Posterior cingulate gyrus (tissue), 11 donors: Measurements from ENCODE around the gene API5.

Source experiments
- DNase-seq, 10 donors: peaks; one replicate each; pipeline versions ENCODE4 v3.0.0 to v3.0.0-alpha.2; 2020 to 2021; ENCODE audit warnings: mixed read lengths in 3 of 10
- intact Hi-C: fragments of 100-400 bp; cut with DNase I; formaldehyde crosslinking; loops from one replicate; pipeline ENCODE4 v1.15.1; 2023

Gene API5

GRCh38 chr11:43358801-43359421, 47.1 kb downstream of the API5 start, which contains the start of gene TTC17:
TTC17 (plus strand) TSS chr11:43358920; CDS start chr11:43358955, 35 bp downstream.
- intact Hi-C loops = no loop called here
- DNase-seq = peak; percentile 92 to 99 (median 95)

DNA sequence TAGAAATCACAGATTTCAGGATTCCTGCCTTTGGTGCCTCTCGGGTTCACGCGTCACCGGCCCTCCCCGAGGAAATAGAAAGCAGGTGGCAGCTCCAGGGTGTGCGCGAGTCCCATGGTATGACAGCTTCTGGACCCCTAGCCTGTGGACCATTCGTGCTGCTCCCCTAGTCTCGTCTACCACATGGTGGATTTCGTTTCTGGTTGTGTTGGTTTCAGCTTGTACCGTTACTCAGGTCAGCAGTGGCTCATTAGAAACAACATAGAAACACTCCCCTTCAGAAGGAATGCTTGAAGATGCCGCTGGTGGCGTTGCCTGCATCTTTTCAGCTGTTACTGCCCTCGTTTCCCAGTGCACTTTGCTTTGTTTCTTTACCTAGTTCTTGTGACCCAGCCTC, 47.6 kb downstream of the API5 start:
- DNase-seq = peak in 2 of 10 donors; percentile 10 to 73
- intact Hi-C loops = no loop called here

- intact Hi-C loops = no loop called here
Measured at GRCh38 chr11:43360361-43361032, 48.7 kb downstream of the API5 start.

DNA sequence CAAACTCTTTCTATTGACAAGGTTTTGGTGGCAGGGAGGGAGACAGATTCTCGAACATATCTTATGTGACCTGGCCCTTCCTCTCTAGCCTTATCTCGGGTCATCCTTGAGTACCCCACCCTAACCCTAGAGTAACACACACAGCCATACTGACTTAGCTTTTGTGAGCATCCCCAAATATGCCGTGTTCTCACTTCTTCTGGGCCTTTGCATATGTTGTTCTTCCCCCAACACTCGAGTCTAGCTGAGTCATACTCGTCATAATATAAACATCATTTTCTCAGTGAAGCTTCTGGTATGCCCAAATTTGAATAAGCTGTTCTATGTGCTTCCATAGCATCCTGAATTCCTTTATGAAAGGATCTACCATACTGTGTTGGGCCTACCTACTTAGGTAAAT, 54.9 kb downstream of the API5 start:
- DNase-seq = no peak
- intact Hi-C loops = no loop called here

More at GRCh38 chr11:43360361-43361032, 48.7 kb downstream of the API5 start:
- DNase-seq = no peak

- intact Hi-C loops = no loop called here
- DNase-seq = no peak
Measured at GRCh38 chr11:43367382-43368178, 55.8 kb downstream of the API5 start.

DNA sequence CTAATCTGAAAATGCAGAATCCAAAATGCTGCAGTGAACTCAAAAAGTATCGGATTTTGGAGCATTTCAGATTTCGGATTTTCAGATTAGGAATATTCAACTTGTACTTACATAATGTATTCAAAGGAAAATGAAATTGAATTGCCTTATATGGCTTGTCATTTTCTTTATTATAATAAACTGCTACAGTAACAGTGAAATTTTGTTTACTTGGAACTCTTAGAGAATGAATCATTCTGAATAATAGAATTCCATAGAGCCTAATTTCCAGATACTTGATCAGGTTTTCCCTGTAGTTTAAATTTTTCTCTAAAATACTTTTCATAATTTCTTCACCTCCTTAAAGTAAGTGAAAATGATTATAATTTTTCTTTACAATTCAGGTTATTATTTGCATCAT, 64.3 kb downstream of the API5 start:
- no peak for DNase-seq
- intact Hi-C loops = no loop called here

- DNase-seq = no peak
- intact Hi-C loops = no loop called here
Measured at GRCh38 chr11:43376594-43376993, 64.8 kb downstream of the API5 start.

DNA sequence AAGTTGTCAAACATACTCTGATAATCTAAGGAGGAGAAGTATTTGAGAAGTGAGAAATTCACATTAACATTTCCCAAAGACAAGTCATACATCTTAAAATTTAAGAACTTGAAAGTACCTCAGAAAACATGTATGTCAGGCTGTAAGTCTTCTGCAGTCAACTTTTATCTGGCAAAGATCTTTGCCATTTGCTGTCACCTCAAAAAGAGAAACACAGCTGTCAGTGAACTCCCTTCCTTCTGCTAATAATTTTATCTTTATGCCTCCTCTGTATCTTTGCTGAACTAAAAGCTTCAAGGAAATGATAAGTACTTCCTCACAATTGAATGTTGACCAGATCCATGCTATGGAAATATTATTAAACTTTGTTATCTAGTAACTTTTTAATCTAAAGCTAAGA, 65.6 kb downstream of the API5 start:
- intact Hi-C loops = no loop called here
- no peak for DNase-seq

GRCh38 chr11:43378897-43379296, 67.1 kb downstream of the API5 start:
- intact Hi-C loops = no loop called here
- no peak for DNase-seq

- intact Hi-C loops = no loop called here
- no peak for DNase-seq
Measured at GRCh38 chr11:43381802-43382201, 70.0 kb downstream of the API5 start.

DNA sequence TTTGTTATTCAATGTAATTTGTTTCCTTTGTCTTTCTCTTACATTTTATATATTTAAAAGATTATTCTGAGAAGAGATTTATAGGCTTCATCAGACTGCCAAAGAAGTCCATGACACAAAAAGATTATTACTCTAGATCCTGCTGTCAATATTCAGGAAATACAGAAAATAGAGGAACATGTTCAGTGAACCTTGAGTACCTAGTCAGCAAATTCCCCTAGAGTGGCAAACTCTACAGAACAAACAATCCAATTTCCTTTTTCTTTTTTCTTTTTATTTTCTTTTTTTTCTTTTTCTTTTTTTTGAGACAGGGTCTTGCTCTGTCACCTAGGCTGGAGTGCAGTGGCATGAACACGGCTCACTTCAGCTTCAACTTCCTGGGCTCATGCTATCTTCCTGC, 70.8 kb downstream of the API5 start:
- no peak for DNase-seq
- intact Hi-C loops = no loop called here

DNA sequence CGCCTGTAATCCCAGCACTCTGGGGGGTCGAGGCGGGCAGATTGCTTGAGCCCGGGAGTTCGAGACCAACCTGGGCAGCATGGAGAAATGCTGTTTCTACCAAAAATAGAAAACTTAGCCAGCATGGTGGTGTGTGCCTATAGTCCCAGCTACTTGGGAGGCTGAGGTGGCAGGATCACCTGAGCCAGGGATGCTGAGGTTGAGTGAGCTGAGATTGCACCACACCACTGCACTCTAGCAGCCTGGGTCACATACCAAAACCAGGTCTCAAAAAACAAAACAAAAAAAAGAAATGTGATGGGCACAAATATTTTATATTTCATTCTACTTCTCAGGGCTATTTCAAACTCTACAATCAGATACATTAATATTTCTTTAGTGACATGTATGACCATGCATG, 72.6 kb downstream of the API5 start:
- intact Hi-C loops = no loop called here
- no peak for DNase-seq

DNA sequence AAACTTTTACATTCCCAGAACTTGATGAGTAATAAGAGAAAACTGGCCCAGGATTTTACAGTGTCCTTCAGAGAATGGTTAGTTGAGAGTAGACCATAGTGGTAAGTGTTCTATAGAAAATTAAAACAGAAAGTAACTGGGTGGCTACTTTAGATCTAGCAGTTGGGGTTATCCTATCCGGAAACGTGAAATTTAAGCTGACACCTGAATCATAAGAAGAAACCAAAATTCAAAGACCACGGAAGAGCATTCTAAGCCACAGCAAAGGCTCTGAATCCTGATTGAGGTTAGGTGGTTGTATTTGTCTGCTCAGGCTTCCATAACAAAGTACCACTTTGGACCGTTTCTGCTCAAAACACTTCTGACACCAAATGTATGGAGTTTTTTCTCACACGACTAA, 80.9 kb downstream of the API5 start:
- intact Hi-C loops = no loop called here

GRCh38 chr11:43393765-43394355, 82.1 kb downstream of the API5 start:
- no peak for DNase-seq
- intact Hi-C loops = no loop called here

More for the DNA sequence above, 80.9 kb downstream of the API5 start:
- DNase-seq = no peak
